Measurements from ENCODE around the gene MAP2K5. TPM values are rescaled to one million over a fixed set of nuclear protein-coding genes. Genes with fewer than 3 reads are reported as not detected.

Gene MAP2K5
- total and polyA plus RNA-seq, 8 donors, result 1.8 to 94.6 (median 11.1) TPM

DNA sequence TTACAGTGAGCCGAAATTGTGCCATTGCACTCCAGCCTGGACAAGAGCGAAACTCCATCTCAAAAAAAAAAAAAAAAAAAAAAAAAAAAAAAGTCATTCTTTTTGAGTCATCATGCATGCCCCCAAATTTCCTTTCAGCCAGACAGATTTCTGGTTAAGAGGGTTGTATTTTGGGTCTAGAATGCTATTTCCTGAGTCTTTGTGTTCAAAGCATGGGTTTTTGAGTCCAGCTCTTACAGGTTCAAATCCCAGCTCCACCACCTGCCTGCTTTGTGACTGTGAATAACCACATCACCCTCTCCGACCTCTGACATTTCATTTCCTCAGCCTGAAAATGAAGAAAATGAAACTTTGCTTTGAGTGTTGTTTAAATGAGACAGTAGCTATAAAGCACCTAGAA lies 30.9 kb upstream of the MAP2K5 start:
- 83 to 99% (median 97%) methylated on average over 3 of the region's 3 CpGs for WGBS, 5 donors
- DNase-seq, result no peak
- no peak for TF ChIP-seq POLR2A (IDR thresholded peaks at IDR 0.05)
- TF ChIP-seq, protein P1, sequence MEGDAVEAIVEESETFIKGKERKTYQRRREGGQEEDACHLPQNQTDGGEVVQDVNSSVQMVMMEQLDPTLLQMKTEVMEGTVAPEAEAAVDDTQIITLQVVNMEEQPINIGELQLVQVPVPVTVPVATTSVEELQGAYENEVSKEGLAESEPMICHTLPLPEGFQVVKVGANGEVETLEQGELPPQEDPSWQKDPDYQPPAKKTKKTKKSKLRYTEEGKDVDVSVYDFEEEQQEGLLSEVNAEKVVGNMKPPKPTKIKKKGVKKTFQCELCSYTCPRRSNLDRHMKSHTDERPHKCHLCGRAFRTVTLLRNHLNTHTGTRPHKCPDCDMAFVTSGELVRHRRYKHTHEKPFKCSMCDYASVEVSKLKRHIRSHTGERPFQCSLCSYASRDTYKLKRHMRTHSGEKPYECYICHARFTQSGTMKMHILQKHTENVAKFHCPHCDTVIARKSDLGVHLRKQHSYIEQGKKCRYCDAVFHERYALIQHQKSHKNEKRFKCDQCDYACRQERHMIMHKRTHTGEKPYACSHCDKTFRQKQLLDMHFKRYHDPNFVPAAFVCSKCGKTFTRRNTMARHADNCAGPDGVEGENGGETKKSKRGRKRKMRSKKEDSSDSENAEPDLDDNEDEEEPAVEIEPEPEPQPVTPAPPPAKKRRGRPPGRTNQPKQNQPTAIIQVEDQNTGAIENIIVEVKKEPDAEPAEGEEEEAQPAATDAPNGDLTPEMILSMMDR (IDR thresholded peaks at IDR 0.05), result no peak
- no peak for TF ChIP-seq POLR2AphosphoS5 (IDR thresholded peaks at IDR 0.05)
- no peak for TF ChIP-seq EP300 (IDR thresholded peaks at IDR 0.05)
- peaks cover 5 to 46% (median 41%) of the 10 kb centered on the region in 4 donors for H3K36me3 ChIP-seq
- intact Hi-C loops (cut with DNase I; ENCODE audit: low total_unique reads), result no loop called here
- H3K27ac ChIP-seq, result no peak overlapping the region
- H3K27me3 ChIP-seq, result no peaks in the 10 kb centered on the region
- no peak overlapping the region for H3K4me3 ChIP-seq
- no peaks in the 10 kb centered on the region for H3K4me1 ChIP-seq
- H3K9me3 ChIP-seq, result no peaks in the 10 kb centered on the region

DNA sequence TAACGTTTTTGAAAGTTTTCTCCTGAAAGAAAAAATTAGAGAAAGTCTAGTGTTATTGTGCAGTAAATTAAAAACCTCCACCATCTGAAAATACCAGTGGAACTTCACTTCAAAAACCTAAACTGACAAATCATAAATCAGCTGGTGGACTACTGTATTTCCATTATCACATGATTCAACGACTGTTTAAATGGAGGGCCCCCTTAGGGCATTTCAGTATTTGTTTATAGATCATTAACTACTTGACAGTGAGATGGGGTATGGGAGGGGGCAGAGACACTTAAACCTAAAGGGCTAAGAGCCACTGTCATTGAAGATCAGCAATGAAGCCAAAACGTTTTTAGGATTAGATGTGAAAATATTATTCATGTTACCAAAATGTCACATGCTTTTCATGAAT lies 30.4 kb upstream of the MAP2K5 start:
- Histone ChIP-seq H3K27ac (no peak overlapping the region), H3K4me3 (no peak overlapping the region), H3K36me3 (peaks cover 5 to 51% (median 43%) of the 10 kb centered on the region in 4 donors), H3K4me1 (no peaks in the 10 kb centered on the region), H3K9me3 (no peaks in the 10 kb centered on the region), H3K27me3 (no peaks in the 10 kb centered on the region)
- intact Hi-C loops (cut with DNase I; ENCODE audit: low total_unique reads), result no loop called here
- DNase-seq, result no peak
- TF ChIP-seq POLR2A (IDR thresholded peaks at IDR 0.05) (no peak), POLR2AphosphoS5 (IDR thresholded peaks at IDR 0.05) (no peak), EP300 (IDR thresholded peaks at IDR 0.05) (no peak)
- TF ChIP-seq, protein P1 (IDR thresholded peaks at IDR 0.05), result no peak
- WGBS, 5 donors, result 37 to 52% (median 42%) methylated on average over 3 of the region's 3 CpGs

DNA sequence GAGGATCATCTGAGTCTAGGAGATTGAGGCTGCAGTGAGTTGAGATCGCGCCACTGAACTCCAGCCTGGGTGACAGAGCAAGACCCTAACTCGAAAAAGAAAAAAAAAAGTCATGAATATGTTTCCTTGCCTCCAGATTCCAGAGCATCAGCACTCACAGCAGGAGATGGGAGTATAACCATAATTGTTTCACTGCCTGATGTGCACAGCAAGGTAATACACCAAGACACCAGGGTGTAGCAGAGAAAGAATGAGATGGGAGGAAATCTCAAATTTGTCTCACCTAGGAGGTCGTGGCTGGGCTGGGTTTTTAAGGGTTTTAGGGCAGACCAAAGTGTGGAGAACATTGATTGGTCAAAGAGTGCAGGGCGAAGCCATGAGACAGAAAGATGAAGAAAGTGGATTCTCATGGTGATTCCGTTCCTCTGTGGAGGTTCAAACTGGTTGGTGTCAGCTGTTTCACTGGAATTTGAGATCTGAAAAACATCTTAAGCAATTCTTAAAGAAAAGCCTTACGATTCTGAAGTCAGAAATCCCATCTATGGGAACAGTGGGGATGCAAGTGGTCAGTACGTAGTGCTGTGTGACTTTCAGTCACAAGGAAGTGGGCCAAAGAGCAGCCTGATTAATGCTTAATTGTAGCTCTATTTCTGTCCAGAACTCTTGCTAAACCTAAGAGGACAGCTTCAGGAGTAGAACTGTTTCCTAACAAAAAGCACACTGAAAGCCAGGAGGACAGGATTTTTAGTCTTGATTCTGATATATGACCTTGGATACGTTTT lies 29.4 kb upstream of the MAP2K5 start:
- Histone ChIP-seq H3K27ac (no peak overlapping the region), H3K9me3 (no peaks in the 10 kb centered on the region), H3K36me3 (peaks cover 5 to 54% (median 43%) of the 10 kb centered on the region in 4 donors), H3K27me3 (no peaks in the 10 kb centered on the region), H3K4me1 (no peaks in the 10 kb centered on the region), H3K4me3 (no peak overlapping the region)
- WGBS, 5 donors, result 80 to 89% (median 81%) methylated on average over 9 of the region's 9 CpGs
- no peak for DNase-seq
- intact Hi-C loops (cut with DNase I; ENCODE audit: low total_unique reads), result no loop called here
- TF ChIP-seq, protein P1 (IDR thresholded peaks at IDR 0.05), result no peak
- no peak for TF ChIP-seq EP300 (IDR thresholded peaks at IDR 0.05)
- no peak for TF ChIP-seq POLR2AphosphoS5 (IDR thresholded peaks at IDR 0.05)
- TF ChIP-seq POLR2A (IDR thresholded peaks at IDR 0.05), result no peak

DNA sequence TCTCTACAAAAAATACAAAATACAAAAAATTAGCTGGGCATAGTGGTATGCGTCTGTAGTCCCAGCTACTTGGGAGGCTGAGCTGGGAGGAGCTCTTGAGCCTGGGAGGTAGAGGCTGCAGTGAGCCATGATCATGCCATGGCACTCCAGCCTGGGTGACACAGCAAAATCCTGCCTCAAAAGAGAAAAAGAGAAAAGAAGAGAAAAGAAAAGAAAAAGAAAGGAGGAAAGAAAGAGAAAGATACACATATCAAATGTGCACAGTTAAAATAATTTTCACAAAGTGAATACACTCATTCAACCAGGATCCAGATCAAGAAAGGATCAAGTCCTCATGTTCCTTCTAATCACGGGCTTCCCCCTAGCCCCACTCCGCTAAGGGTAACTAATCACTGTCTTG lies 27.4 kb upstream of the MAP2K5 start:
- no peaks in the 10 kb centered on the region for H3K9me3 ChIP-seq
- intact Hi-C loops (cut with DNase I; ENCODE audit: low total_unique reads), result no loop called here
- no peak for TF ChIP-seq POLR2A (IDR thresholded peaks at IDR 0.05)
- TF ChIP-seq, protein P1 (IDR thresholded peaks at IDR 0.05), result no peak
- no peak for TF ChIP-seq EP300 (IDR thresholded peaks at IDR 0.05)
- no peak for TF ChIP-seq POLR2AphosphoS5 (IDR thresholded peaks at IDR 0.05)
- no peak overlapping the region for H3K27ac ChIP-seq
- H3K27me3 ChIP-seq, result no peaks in the 10 kb centered on the region
- no peak for DNase-seq
- no peak overlapping the region for H3K4me3 ChIP-seq
- peaks cover 5 to 54% (median 43%) of the 10 kb centered on the region in 4 donors for H3K36me3 ChIP-seq
- WGBS, 5 donors, result 93 to 100% (median 96%) methylated on average over 3 of the region's 3 CpGs
- H3K4me1 ChIP-seq, result peaks cover 0 to 3% (median 3%) of the 10 kb centered on the region in 4 donors
